Myometrial cell (primary cell): Measurements from ENCODE around the gene NIM1K. TPM values are rescaled to one million over a fixed set of nuclear protein-coding genes. Genes with fewer than 3 reads are reported as not detected.

ENCODE experiments used
- total RNA-seq: library from RNA; depleted of rRNA; stranded (reverse); fragments of >200 nt; gene quantifications from 2 replicates; pipeline ENCODE4 v1.2.3, GENCODE V29; 2015

Gene NIM1K
- total RNA-seq = under 0.01 and 1.2 TPM in 2 replicates

GRCh38 chr5:43191740-43192557 lies at the start of gene NIM1K:
NIM1K (plus strand) TSS chr5:43192225; CDS start chr5:43245776, 53,551 bp downstream.

GRCh38 chr5:43313035-43313853 lies 121.2 kb downstream of the NIM1K start, which contains the start of gene HMGCS1:
HMGCS1 (minus strand) TSS chr5:43313412; CDS start chr5:43298965, 14,447 bp downstream.

Other genes starting within 250 kb of the NIM1K start
- 0.53 TPM in 1 of 2 replicates, not detected in the other for gene ANXA2R, start 151.9 kb upstream of the NIM1K start, total RNA-seq
- 13.5 and 15.8 TPM in 2 replicates for gene ZNF131, start 71.3 kb upstream of the NIM1K start, total RNA-seq
- 162 and 180 TPM in 2 replicates for gene HMGCS1, start 121.2 kb downstream of the NIM1K start, total RNA-seq
- gene CCL28, start 220.2 kb downstream of the NIM1K start, total RNA-seq = 0.71 and 0.86 TPM in 2 replicates